Esophagus (tissue), 2 donors: ENCODE measurements around the gene KLF11. TPM values are rescaled to one million over a fixed set of nuclear protein-coding genes. Genes with fewer than 3 reads are reported as not detected.

ENCODE experiments used
- H3K27ac ChIP-seq, 2 donors: one replicate each; pipeline ENCODE4 v1.5.1; 2013; ENCODE audit warnings: low read depth in 2 of 2, mild to moderate bottlenecking in 2 of 2, inconsistent platforms in 1 of 2, low read length in 1 of 2, moderate library complexity in 1 of 2
- H3K27me3 ChIP-seq, 2 donors: one replicate each; pipeline ENCODE4 v1.6.1; 2013; ENCODE audit warnings: low read length in 2 of 2, control low read depth in 1 of 2, mild to moderate bottlenecking in 1 of 2; ENCODE audit not compliant: insufficient read depth in 2 of 2, control insufficient read depth in 1 of 2
- H3K36me3 ChIP-seq, 2 donors: one replicate each; pipeline ENCODE4 v1.6.1; 2013; ENCODE audit warnings: low read length in 1 of 2; ENCODE audit not compliant: control insufficient read depth in 2 of 2, insufficient read depth in 2 of 2
- H3K4me1 ChIP-seq, 2 donors: one replicate each; pipeline ENCODE4 v1.6.1; 2013; ENCODE audit warnings: low read length in 1 of 2; ENCODE audit not compliant: control insufficient read depth in 2 of 2, insufficient read depth in 2 of 2
- H3K4me3 ChIP-seq, 2 donors: one replicate each; pipeline ENCODE4 v1.5.1; 2013; ENCODE audit warnings: low read length in 2 of 2, mild to moderate bottlenecking in 2 of 2, low read depth in 1 of 2, moderate library complexity in 1 of 2
- H3K9me3 ChIP-seq, 2 donors: one replicate each; pipeline ENCODE4 v1.6.1; 2013; ENCODE audit warnings: mild to moderate bottlenecking in 2 of 2, low read depth in 1 of 2, low read length in 1 of 2, moderate library complexity in 1 of 2; ENCODE audit not compliant: control insufficient read depth in 2 of 2, insufficient read depth in 1 of 2
- WGBS, 2 donors: extraction: QIAGEN DNeasy Blood & Tissue Kit; methylation state at CpG; one replicate each; pipeline ENCODE4 v1.1.7; 2013; 5-methylcytosine and 5-hydroxymethylcytosine counted together
- polyA plus RNA-seq, 2 donors: library from polyadenylated mRNA; stranded (reverse); fragments of 200-250 nt; gene quantifications; one replicate each; pipeline ENCODE4 v1.2.3, GENCODE V29; 2013
- donor health status: healthy with polysubstance abuse.
- donor health status: Bipolar disorder and iron deficiency.

KLF11 gene
- polyA plus RNA-seq, 2 donors: 1.7 to 4.3 TPM

DNA sequence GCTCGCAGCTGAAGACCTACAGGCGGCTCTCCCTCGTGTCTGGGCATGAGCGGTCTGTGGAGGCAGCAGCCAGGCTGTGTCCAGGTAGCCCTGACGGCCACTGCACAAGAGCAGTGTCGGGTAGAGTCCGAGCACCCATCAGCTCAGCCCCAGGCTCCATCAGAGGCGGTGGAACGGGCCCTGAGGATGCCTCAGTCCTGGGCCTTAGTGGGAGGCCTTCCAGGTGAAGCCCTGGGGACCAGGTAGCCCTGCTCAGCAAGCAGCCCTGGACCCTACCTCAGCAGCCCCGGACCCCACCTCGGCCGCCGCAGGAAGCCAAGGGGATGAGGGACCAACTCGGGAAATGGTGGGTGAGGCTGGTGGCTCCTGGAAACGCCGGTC is 21.3 kb upstream of the KLF11 start:
- no peaks in the 10 kb centered on the region for H3K27me3 ChIP-seq
- no peak overlapping the region for H3K4me3 ChIP-seq
- H3K36me3 ChIP-seq: no peaks in the 10 kb centered on the region
- H3K4me1 ChIP-seq: peaks cover 0 to 3% of the 10 kb centered on the region in 2 donors
- no peaks in the 10 kb centered on the region for H3K9me3 ChIP-seq
- WGBS, 2 donors: 86 to 88% methylated on average over 16 of the region's 16 CpGs
- H3K27ac ChIP-seq: no peak overlapping the region

DNA sequence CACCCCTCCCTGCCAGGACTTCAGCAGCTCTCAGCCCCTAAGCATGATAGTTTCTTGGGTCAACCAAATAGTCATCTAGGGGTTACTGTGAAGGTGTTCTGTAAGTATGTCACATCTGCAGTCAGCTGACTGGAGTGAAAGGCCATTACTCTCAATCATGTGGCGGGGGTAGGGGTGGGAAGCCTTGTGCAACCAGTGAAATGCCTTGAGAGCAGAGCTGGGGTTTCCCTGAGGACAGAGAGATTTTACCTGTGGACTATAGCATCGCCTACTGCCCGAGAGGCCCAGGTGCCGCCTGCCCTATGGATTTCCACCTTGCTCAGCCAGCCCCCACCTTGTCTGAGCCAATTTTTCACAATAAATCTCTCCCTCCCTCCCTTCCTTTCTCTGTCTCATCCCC is 20.9 kb upstream of the KLF11 start:
- no peaks in the 10 kb centered on the region for H3K9me3 ChIP-seq
- H3K27ac ChIP-seq: no peak overlapping the region
- no peaks in the 10 kb centered on the region for H3K36me3 ChIP-seq
- no peak overlapping the region for H3K4me3 ChIP-seq
- no peaks in the 10 kb centered on the region for H3K27me3 ChIP-seq
- H3K4me1 ChIP-seq: peaks cover 0 to 3% of the 10 kb centered on the region in 2 donors
- 92 to 97% methylated on average over 4 of the region's 4 CpGs for WGBS, 2 donors

DNA sequence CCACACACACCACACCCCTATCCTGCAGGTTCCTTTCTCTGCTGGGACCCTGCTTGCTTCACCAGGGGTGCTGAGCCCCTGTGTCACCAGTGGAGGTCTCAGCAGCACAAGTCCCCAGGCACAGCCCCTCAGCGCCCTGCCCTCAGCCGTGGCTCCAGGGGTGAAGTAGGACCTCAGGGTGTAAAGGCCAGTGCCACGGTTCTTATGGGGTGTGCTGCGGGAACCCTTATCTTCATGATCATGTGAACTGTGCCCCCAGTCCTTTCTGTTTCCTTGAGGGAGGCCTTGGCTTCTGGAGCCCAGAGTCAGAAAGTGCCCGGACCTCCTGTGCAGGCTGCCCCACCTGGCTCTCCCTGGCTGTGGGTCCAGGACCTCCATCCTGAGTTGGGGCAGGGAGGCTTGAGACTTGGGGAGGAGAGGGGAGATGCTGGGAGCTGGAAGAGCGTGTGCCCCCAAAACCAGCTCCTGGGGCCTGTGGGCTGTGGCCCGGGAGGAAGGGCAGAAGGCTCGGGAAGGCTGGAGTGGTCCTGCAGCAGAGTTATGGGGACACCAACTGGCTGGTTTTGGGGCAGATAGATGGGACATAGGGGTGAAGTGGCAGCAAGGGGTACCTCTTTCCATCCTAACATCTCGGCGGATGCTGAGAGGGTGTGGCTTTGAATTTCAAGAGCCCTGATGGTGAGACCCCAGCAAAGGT is 20.2 kb upstream of the KLF11 start:
- H3K4me3 ChIP-seq: no peak overlapping the region
- H3K9me3 ChIP-seq: no peaks in the 10 kb centered on the region
- H3K27ac ChIP-seq: no peak overlapping the region
- H3K36me3 ChIP-seq: no peaks in the 10 kb centered on the region
- WGBS, 2 donors: 77 to 87% methylated on average over 10 of the region's 10 CpGs
- no peaks in the 10 kb centered on the region for H3K27me3 ChIP-seq
- H3K4me1 ChIP-seq: peaks cover 0 to 3% of the 10 kb centered on the region in 2 donors

DNA sequence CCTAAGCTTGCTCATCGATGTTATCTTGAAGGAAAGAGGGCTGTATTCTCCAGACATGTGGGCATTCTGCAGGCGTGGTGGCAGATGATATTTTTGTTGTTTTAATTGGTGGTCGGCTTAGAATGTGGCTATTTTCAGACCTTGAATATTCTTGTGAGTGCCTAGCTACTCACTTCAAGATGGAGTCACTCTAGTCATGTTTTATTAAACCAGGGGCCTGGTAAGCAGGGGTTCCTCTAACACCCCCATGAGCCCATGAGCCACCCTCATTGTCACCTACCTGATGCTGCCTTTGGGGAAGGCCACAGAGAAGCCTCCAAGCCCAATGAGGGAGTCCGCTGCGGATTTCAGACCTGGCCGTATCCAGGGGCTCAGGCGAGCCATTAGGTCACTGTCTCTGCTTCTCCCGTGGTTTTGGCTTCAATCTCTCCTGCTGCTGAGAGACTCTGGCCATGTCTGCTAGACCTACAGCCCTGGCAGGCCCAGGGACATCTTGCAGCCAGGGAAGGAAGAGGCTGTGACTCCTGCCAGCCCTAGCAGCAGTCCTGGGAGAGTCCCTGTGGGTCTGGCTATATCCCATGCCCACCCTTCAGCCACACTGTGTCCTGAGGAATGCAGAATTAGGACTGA is 16.3 kb upstream of the KLF11 start:
- H3K4me3 ChIP-seq: no peak overlapping the region
- no peaks in the 10 kb centered on the region for H3K27me3 ChIP-seq
- H3K9me3 ChIP-seq: no peaks in the 10 kb centered on the region
- no peaks in the 10 kb centered on the region for H3K36me3 ChIP-seq
- no peak overlapping the region for H3K27ac ChIP-seq
- 78 to 85% methylated on average over 8 of the region's 8 CpGs for WGBS, 2 donors
- peaks cover 0 to 14% of the 10 kb centered on the region in 2 donors for H3K4me1 ChIP-seq

DNA sequence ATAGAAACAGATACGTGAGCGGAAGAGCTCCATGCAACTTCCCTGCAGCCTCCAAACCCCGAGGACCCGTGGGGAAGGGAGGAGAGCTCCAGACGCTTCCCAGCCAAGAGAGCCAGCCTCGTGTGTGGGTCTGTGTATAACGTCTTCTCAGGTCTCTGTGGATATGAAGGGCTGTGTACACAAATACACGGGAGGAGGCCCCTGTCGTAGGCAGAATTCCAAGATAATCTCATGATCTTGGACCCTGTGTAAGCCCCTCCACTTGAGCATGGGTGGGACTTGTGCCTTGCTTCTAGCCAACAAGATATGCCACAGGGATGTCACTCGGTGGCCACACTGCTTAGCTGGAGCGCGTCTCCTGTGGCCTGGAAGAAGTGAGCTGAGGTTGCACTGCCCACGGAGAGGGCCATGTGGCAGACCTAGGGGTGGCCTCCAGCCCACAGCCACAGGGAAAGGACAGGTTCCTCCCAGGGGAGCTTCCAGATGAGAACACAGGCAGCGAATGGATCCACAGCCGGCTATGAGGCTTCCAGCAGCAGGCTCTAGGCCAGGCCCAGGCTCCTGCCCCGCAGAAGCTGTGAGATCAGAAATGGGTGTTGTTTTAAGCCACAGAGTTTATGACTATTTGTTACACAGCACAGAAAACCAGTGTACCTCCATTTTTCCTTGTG is 15.6 kb upstream of the KLF11 start:
- Histone ChIP-seq H3K36me3 (no peaks in the 10 kb centered on the region), H3K27ac (no peak overlapping the region), H3K27me3 (no peaks in the 10 kb centered on the region), H3K4me1 (peaks cover 0 to 14% of the 10 kb centered on the region in 2 donors), H3K4me3 (no peak overlapping the region), H3K9me3 (no peaks in the 10 kb centered on the region)
- WGBS, 2 donors: 88 to 90% methylated on average over 16 of the region's 16 CpGs

DNA sequence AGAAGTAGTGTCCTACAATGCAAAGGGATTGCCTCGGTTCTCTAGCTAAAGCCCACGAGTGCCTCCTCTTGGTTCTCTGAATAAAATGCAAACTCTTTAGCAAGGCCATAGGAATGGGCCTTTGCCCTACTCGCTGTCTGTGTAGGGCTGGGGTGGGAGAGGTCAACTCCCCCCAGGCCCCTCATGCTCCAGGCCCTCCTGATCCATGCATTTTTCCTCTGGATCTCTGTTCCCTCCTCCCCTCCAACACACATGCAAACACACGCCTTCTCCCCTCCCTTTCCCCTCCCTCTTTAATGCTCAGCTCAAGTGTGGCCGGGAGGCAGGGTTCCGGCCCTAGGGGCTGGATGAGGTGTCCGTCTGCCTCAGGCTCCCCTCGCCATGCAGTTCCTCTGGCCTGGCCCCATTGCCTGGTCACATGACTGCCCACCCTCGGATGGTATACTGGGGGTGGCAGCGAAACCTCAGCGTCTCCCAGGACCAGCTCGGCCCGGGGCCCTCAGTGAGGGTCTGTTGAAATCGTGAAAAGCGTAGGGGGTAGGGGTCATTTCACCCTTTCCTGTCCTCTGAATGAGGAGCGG is 14.9 kb upstream of the KLF11 start:
- Histone ChIP-seq H3K27me3 (no peaks in the 10 kb centered on the region), H3K9me3 (no peaks in the 10 kb centered on the region), H3K4me1 (peaks cover 0 to 14% of the 10 kb centered on the region in 2 donors), H3K4me3 (no peak overlapping the region), H3K27ac (peak overlapping the region in 1 of 2 donors; percentile 48), H3K36me3 (no peaks in the 10 kb centered on the region)
- WGBS, 2 donors: 81 to 86% methylated on average over 16 of the region's 16 CpGs

DNA sequence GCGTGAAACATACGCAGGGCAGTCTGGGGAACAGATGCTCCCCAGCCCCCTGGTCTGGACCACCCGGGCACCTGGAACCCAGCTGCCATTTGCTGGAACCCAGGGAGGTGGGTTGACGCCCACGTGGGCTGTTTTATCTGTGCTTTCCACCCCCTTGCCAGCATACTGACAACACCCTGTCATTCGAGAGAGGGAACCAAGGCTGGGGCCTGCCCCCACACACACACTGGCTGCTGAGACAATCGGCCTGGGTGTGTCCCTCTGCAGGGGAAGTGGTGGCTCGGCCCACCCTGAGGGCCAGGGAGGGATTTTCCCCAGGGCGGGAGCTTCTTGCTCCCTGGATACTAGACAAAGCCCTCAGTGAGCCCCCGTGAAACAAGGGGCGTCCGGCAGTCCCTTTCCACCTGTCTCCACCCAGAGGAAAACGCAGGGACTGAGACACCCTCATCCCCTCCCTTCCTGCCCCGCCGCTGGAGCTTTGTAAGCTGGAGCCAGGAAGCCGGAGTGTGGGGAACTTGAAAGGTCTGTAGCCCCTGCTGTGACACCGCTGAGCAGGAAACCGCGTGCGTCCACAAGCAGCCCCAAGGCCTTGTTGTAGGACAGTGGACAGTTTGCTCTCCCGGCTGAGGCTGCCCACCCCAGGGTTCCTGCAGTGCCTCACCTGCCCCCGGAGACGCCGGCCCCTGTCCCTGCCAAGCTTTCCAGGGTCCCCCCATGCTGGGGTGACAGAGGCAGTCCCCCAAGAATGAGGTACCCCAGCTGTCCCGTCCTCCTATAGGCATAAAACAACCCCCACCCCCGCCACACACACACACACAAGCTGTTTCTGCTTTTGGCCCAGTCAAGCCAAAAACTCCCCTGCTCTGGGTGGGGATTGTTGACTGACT is 14.1 kb upstream of the KLF11 start:
- Histone ChIP-seq H3K27ac (peak overlapping the region; percentile 12 to 43), H3K27me3 (no peaks in the 10 kb centered on the region), H3K9me3 (no peaks in the 10 kb centered on the region), H3K4me3 (no peak overlapping the region), H3K36me3 (no peaks in the 10 kb centered on the region), H3K4me1 (peaks cover 0 to 14% of the 10 kb centered on the region in 2 donors)
- 35 to 47% methylated on average over 26 of the region's 26 CpGs for WGBS, 2 donors

DNA sequence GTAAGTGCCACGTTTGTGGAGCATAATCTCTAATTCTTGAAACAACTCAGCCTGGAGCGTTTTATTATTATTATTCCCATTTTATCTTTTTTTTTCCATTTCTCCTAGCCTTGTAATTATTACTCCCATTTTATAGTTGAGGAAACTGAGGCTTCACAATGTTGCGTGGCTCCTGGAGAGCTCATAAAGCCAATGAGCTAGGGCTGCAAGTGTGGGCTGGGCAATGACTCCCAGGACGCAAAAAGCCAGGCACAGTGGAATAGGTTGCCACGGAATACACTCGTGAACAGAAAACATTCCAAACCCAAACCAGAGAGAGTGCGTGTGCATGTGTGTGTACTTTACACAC is 13.5 kb upstream of the KLF11 start:
- Histone ChIP-seq H3K27me3 (no peaks in the 10 kb centered on the region), H3K9me3 (no peaks in the 10 kb centered on the region), H3K27ac (no peak overlapping the region), H3K4me3 (no peak overlapping the region), H3K36me3 (no peaks in the 10 kb centered on the region), H3K4me1 (peaks cover 0 to 14% of the 10 kb centered on the region in 2 donors)
- 73 to 75% methylated on average over 7 of the region's 7 CpGs for WGBS, 2 donors

DNA sequence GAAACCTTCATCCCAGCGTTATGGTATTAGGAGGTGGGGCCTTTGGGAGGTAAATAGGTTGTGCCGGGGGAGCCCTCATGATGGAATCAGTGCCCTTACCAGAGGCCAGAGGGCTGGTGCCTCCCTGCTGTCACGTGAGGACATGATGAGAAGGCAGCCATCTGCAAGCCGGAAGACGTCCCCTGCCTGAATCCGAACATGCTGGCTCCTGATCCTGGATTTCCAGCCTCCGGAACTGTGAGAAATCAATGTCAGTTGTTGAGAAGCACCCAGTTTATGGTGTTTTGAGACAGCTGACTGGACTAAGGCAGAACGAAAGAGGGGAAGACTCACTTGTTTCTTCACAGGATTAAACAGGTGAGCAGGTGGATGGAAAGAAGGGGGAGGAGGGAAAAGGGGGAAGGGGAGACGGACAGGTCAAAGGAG is 13.0 kb upstream of the KLF11 start:
- no peaks in the 10 kb centered on the region for H3K36me3 ChIP-seq
- H3K9me3 ChIP-seq: no peaks in the 10 kb centered on the region
- no peaks in the 10 kb centered on the region for H3K27me3 ChIP-seq
- WGBS, 2 donors: 39 to 51% methylated on average over 9 of the region's 9 CpGs
- no peak overlapping the region for H3K4me3 ChIP-seq
- H3K27ac ChIP-seq: no peak overlapping the region
- peaks cover 0 to 14% of the 10 kb centered on the region in 2 donors for H3K4me1 ChIP-seq
